Stimulated activated CD8-positive, alpha-beta memory T cell treated with anti-CD3 and anti-CD28 coated beads, Interleukin-7, amount 100 ng/mL, for 4 hours (primary cell): ENCODE measurements around the gene RREB1.

Source experiments
- DNase-seq, 2 donors: peaks; one replicate each; pipeline ENCODE4 v3.0.0-alpha.2; 2020; ENCODE audit warnings: low read depth in 2 of 2

Gene RREB1

GRCh38 chr6:7164536-7165001 lies 56.8 kb downstream of the RREB1 start:
- no peak for DNase-seq

DNA sequence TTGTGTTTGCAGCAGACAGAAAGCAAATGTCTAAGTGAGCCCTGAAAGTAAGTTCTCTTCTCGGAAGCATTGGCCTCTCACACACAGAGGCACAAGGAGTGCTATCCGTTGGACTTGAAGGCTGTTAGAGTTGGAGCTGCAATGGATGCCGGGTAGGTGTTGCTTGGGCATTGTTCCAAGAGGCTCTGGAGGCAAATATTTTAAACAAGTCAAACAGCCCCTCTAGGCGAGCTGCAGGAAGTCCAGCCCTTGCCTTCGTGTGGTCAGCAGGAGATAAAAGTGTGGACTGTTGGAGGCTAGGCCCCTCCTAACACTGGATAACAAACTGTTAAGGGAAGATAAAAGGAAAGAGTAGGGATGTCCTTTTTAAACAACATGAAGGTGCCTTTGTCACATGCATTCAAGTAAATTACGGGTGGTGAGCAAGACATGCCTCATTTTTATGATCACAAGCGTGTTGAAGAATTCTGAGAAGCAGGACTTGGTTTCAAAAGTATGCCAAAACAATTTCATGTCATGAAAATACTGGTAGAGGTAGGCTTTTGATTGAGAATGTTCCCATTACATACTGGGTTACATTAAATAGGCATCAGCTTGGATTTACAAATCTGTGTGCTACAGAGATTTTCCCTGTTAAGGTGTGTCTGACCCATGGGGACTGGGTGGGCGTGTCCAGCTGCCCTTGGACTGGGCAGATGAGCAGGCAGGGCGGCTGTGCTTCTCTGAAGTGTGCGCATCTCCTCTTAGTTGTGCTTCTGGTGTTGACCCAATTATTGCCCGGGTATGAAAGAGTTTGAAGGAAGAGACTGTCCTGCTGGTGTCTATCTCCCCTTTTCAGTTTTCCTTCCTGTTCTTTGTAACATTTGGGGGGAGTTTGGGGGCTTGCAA lies 57.5 kb downstream of the RREB1 start:
- DNase-seq = no peak

DNA sequence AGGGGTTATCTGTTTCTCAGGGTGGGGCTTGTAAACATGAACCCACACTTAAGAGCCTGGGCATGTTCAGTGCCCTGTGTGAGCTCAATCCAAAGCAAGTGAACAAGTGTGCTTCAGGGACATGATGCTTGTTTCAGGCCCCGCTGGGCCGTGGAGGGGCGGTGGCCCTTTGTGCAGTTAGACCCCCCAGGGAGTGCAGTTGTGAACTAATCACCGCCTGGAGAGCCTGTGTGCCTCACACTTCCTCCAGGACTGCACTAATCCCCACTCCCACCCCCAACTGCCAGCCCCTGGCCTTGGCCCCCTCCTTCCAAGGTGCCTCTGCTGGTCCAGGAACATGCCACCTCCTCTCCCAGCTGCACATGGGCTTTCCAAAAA lies 58.1 kb downstream of the RREB1 start:
- no peak for DNase-seq

- no peak for DNase-seq
Observed at GRCh38 chr6:7166410-7167293, 58.9 kb downstream of the RREB1 start.

GRCh38 chr6:7169296-7169721 lies 61.5 kb downstream of the RREB1 start:
- DNase-seq = no peak

- DNase-seq = no peak
Observed at GRCh38 chr6:7170117-7170732, 62.5 kb downstream of the RREB1 start.

DNA sequence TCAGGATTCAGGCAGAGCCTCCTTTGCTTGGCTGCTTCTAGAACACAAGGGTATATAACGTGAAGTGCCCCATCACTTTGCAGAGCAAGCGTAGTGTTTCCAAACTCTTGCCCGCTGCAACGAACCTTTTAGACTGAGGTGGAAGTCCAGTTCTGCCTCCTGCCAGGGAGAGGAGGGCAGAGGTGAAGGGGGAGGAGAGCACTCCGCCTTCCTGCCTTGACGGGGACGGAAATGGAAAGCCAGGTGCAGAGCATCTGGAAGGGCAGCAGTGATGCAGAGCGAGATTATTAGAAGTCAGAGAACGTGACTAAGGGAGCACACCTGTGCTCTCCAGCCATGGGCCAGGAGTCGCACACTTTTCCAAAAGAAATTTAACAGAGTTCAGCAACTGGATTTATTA lies 63.4 kb downstream of the RREB1 start:
- no peak for DNase-seq

DNA sequence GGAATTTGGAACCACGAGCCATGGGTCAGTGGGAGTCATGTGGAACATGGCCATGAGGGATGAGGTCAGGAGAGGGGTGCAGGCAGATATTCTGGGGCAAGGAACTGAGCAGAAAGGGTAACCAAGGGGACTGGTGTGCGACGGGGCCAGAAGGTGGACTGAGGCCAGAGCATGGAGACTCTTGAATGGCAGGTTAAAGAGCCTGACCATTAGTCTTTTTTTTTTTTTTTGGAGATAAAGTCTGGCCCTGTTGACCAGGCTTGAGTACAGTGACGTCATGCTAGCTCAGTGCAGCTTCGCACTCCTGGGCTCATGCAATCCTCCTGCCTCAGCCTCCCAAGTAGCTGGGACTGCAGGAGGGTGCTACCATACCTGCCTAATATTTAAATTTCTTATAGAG lies 64.0 kb downstream of the RREB1 start:
- DNase-seq = no peak

GRCh38 chr6:7172649-7173048 lies 64.9 kb downstream of the RREB1 start:
- no peak for DNase-seq

GRCh38 chr6:7173843-7174503 lies 66.2 kb downstream of the RREB1 start:
- no peak for DNase-seq

- no peak for DNase-seq
Observed at GRCh38 chr6:7175462-7175861, 67.7 kb downstream of the RREB1 start.

- no peak for DNase-seq
Observed at GRCh38 chr6:7176208-7176607, 68.4 kb downstream of the RREB1 start.

DNA sequence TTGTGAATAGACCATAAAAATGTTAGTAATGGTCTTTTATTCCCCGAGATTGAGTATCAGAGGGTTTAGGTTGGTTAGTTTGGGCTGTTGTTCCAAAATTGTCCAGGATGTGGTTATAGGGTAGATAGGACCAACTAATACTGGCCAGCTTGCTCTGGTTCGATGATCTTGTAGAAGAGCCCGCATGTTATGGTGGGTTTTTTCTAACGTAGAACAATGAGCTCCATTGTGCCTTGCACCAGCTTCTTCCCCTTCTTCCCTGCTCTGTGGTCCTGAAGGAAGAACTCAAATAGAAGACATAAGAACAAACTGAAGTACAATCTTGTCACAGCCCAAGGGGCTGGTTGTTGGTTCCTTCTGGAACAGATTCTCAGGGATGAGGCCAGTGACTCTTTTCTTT lies 70.5 kb downstream of the RREB1 start:
- no peak for DNase-seq

DNA sequence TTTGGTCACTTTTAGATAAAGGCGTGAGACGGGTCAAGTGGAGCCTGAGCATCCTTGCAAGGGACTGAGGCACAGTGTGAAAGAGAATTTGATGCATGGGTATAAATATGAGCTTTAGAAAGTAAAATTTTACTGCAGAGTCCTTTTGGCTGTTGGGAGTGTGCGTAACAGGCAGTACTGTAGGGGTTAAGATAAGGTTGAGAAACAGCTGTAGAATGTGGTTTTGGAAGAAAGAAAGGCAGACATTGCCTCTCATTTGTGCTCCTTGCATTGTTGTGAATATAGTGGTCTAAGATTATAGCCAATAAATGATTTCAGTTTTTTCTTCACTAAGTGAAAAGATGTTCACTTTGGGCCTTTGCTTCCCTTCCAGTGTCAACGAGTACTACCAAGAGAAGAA lies 73.0 kb downstream of the RREB1 start:
- DNase-seq = no peak

DNA sequence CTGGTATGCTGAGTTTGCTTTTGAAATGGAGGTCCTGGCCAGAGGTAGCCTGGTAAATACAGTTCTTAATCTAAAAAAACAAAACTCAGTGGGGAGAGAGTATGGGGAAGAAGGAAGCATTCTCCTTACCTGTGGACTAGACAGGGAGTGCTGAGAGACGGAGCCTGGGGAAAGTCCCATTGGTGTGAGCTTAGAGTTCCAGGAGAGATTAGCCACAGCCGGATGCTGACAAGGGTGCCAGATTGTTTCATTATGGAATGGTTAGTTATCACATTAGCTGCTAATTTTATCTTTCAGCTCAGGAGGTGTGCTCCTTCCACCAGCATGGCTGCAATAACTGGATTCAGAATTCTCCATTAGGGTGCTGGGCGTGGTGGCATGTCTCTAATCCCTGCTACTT lies 75.9 kb downstream of the RREB1 start:
- no peak for DNase-seq

DNA sequence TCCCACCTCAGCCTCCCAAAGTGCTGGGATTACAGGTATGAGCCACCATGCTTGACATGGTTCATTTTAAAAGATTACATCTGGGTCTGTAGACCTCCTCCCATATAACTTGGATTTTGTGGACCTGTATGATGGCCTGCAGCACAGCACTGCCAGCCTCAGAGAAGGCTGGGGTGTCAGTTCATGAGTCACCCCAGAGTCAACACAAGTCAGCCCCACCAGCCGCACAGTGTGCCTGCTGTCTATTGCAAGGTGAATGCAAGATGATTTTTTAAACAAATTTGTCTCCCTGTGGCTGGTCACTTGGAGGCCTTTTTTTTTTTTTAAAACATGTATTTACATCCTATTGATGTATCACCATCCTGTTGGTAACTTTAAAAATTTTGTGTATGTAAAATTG lies 76.7 kb downstream of the RREB1 start:
- DNase-seq = no peak

GRCh38 chr6:7185561-7185960 lies 77.8 kb downstream of the RREB1 start:
- no peak for DNase-seq

DNA sequence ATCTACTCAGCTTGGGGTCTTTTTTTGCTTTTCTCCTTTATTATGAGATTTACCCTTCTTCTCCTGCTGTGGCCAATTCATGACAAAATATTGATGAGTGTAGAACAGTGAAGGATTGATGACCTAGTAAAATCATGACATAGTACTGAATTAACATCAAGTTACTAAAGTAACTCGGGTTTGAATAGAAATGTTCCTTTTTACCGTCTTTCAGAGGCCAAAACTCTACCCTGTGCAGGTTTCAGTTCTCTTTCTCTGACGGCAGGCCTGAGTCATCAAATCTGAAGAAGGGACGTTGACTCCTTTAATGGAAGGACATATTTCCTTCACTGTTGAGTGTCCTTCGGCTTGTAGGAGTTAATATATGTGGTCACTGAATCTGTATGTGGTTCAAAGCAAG lies 80.7 kb downstream of the RREB1 start:
- no peak for DNase-seq

DNA sequence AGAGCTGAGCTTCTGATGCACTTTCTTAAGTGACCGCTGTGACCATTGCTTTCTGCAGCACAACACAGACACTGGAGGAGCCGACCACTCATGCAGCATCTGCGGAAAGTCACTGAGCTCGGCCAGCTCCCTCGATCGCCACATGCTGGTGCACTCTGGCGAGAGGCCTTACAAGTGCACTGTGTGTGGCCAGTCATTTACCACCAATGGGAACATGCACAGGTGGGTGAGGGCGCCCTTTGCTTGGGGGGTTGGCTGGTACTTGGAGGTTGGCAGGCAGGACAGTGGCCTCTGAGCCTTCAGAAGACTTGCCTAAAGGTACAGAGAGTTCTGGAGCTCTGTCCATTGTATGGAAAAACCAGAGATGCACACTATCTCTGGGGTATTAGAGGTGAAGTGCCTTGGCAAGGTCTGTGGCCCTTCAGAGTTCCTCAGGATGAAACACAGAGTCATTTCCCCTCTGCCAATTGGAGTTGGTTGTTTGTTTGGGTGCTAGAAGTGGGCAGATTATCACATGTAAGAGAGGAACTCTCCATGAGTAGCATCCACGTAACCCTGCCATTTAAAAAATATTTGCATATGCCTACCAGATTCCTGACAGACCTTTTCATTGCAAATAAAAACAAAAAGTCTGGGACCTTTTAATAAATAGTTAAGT lies 81.5 kb downstream of the RREB1 start:
- DNase-seq = no peak

DNA sequence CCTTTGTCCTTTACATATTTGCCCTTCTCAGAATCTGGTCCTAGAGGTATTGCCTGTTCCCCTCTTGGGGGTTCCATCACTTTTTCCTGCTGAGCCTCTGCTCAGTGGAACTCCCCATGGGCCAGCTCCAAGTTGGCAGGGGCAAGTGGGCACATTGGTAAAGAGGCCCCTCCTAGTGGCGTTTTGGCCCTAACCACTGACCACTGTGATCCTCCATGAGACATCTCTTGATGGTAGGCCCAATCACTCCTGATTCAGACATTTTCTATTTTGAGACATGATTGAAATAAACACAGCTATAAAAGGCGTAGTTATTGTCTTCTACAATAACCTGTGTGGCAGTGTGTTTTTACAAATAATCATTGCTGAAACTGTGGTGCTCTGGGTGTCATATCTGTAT lies 83.0 kb downstream of the RREB1 start:
- DNase-seq = no peak

DNA sequence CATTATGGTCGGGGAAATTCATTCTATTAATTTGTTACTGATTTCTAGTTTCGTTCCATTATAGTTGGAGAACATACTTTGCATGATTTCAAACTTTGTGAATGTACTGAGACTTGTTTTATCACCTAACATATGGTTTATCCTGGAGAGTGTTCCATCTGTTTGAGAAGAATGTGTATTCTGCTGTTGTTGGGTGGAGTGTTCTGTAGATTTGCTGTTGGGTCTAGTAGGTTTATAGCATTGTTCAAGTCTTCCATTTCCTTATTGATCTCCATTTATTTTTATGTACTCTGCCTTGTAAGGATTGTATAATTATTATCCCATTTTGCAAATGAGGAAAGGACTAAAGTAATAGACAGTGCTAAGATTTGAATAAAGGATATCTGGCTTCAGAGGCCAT lies 85.4 kb downstream of the RREB1 start:
- DNase-seq = no peak
